Gastroesophageal sphincter (tissue), 2 donors: ENCODE results near the gene TMEM41A.

Experiments used
- EP300 ChIP-seq: sonication (generic); formaldehyde crosslinking; IDR thresholded peaks from one replicate; pipeline ENCODE4 v1.6.1; 2017; ENCODE audit warnings: antibody characterized with exemption, mild to moderate bottlenecking
- POLR2A ChIP-seq, 2 donors: fragments of 450-650 bp; IDR thresholded peaks; one replicate each; pipeline ENCODE4 v1.6.1; 2017; ENCODE audit warnings: antibody characterized with exemption in 2 of 2, mild to moderate bottlenecking in 2 of 2, moderate library complexity in 1 of 2
- POLR2AphosphoS5 ChIP-seq: sonication (generic); formaldehyde crosslinking; IDR thresholded peaks from one replicate; pipeline ENCODE4 v1.6.1; 2017; ENCODE audit warnings: antibody characterized with exemption

DNA sequence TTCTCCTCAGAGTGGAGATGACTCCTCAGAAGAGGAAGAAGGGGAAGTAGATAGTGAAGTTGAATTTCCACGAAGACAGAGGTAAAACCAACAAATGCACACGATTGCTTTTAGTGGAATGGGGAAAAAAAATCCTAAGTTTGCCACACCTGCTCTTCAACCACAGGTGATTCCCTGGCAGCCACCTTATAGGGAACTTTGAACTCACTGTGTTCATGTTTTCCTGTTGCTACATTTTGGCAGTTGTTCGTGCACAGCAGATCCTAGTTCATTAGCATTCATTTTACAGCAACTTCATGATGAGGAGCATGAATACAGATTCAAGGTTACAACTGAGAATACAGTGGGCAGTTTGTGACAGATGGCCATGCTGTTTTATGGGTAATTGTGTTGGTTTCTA lies 21.5 kb downstream of the TMEM41A start:
- TF ChIP-seq POLR2AphosphoS5 (no peak), EP300 (no peak), POLR2A (IDR thresholded peaks at IDR 0.05) (no peak)
